Ascending aorta (tissue), 2 donors: ENCODE data around the gene GFPT1. TPM values are rescaled to one million over a fixed set of nuclear protein-coding genes. Genes with fewer than 3 reads are reported as not detected.
"Not testable (repeated sequence)": the region's sequence is repeated elsewhere in the genome, so short reads cannot be mapped to it uniquely, and the experiment has no call there.

Experiments
- DNase-seq, 2 donors: peaks; one replicate each; pipeline ENCODE4 v3.0.0-alpha.2; 2019; ENCODE audit warnings: low spot score in 2 of 2
- H3K27ac ChIP-seq, 2 donors: fragments of 200-600 bp; sonication (generic); one replicate each; pipeline ENCODE4 v1.5.1; 2016 to 2017; ENCODE audit warnings: mild to moderate bottlenecking in 1 of 2
- H3K27me3 ChIP-seq: fragments of 200-600 bp; sonication (generic); one replicate; pipeline ENCODE4 v1.5.1; 2017
- H3K36me3 ChIP-seq, 2 donors: fragments of 200-600 bp; sonication (generic); one replicate each; pipeline ENCODE4 v1.5.1; 2016
- H3K4me1 ChIP-seq, 2 donors: fragments of 200-600 bp; sonication (generic); one replicate each; pipeline ENCODE4 v1.5.1; 2016 to 2017; ENCODE audit warnings: mild to moderate bottlenecking in 1 of 2
- H3K4me3 ChIP-seq, 2 donors: fragments of 200-600 bp; sonication (generic); one replicate each; pipeline ENCODE4 v1.5.1; 2016 to 2017; ENCODE audit warnings: mild to moderate bottlenecking in 1 of 2
- H3K9me3 ChIP-seq, 2 donors: fragments of 200-600 bp; sonication (generic); one replicate each; pipeline ENCODE4 v1.5.1; 2016
- intact Hi-C: fragments of 100-400 bp; cut with DNase I; formaldehyde crosslinking; loops from one replicate; pipeline ENCODE4 v1.15.1; 2023
- total RNA-seq: library from RNA; depleted of rRNA; stranded (reverse); fragments of >200 nt; gene quantifications from one replicate; pipeline ENCODE4 v1.1.0, GENCODE V29; 2016
- TF ChIP-seq, protein P1 (sequence below), 3 experiments: fragments of 200-600 bp in 2 of 3; fragments of 450-650 bp in 1 of 3; sonication (generic) in 2 of 3; IDR thresholded peaks; one replicate each; pipeline ENCODE4 v1.5.1; 2016 to 2019; ENCODE audit warnings: antibody characterized with exemption in 3 of 3, mild to moderate bottlenecking in 1 of 3, moderate library complexity in 1 of 3

GFPT1 gene
- total RNA-seq, 1 donor from 2014 or later: 25.7 TPM

DNA sequence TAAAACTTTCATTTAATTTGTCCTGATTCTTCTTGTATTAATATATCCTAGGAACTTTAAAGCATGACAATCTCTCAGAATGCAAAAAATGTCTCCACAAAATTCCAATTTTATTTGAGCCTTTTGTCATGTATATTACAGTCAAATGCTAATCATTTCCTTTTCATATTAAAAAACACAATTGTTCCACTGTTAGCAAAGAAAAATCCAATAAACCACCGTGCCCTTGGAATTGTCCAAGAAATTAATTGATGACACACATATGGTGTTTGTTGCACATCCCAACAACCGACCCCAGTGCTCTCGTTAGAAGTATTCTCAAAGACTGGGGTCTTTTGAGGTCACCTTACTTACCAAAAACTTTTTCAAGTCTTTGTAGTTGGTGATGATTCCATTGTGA lies 28.1 kb downstream of the GFPT1 start:
- no peak overlapping the region for H3K4me3 ChIP-seq
- H3K27ac ChIP-seq: no peak overlapping the region
- no peaks in the 10 kb centered on the region for H3K27me3 ChIP-seq
- DNase-seq: no peak
- TF ChIP-seq, protein P1, sequence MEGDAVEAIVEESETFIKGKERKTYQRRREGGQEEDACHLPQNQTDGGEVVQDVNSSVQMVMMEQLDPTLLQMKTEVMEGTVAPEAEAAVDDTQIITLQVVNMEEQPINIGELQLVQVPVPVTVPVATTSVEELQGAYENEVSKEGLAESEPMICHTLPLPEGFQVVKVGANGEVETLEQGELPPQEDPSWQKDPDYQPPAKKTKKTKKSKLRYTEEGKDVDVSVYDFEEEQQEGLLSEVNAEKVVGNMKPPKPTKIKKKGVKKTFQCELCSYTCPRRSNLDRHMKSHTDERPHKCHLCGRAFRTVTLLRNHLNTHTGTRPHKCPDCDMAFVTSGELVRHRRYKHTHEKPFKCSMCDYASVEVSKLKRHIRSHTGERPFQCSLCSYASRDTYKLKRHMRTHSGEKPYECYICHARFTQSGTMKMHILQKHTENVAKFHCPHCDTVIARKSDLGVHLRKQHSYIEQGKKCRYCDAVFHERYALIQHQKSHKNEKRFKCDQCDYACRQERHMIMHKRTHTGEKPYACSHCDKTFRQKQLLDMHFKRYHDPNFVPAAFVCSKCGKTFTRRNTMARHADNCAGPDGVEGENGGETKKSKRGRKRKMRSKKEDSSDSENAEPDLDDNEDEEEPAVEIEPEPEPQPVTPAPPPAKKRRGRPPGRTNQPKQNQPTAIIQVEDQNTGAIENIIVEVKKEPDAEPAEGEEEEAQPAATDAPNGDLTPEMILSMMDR (IDR thresholded peaks at IDR 0.05): no peak
- peaks cover 85 to 93% of the 10 kb centered on the region in 2 donors for H3K36me3 ChIP-seq
- H3K4me1 ChIP-seq: no peaks in the 10 kb centered on the region
- intact Hi-C loops: no loop called here
- H3K9me3 ChIP-seq: no peaks in the 10 kb centered on the region

- no peak overlapping the region for H3K4me3 ChIP-seq
- intact Hi-C loops: no loop called here
- no peaks in the 10 kb centered on the region for H3K27me3 ChIP-seq
- no peak overlapping the region for H3K27ac ChIP-seq
- peaks cover 68 to 80% of the 10 kb centered on the region in 2 donors for H3K36me3 ChIP-seq
- TF ChIP-seq, protein P1 (IDR thresholded peaks at IDR 0.05): no peak
- no peaks in the 10 kb centered on the region for H3K9me3 ChIP-seq
- DNase-seq: no peak
- no peaks in the 10 kb centered on the region for H3K4me1 ChIP-seq
Measured at GRCh38 chr2:69356471-69356870, 30.6 kb downstream of the GFPT1 start.

- H3K4me1 ChIP-seq, H3K9me3 ChIP-seq, intact Hi-C loops, H3K27ac ChIP-seq, H3K4me3 ChIP-seq, DNase-seq, H3K27me3 ChIP-seq: not testable (repeated sequence)
- H3K36me3 ChIP-seq: peaks cover 58 to 73% of the 10 kb centered on the region in 2 donors
Measured at GRCh38 chr2:69354976-69355375, 32.1 kb downstream of the GFPT1 start.

DNA sequence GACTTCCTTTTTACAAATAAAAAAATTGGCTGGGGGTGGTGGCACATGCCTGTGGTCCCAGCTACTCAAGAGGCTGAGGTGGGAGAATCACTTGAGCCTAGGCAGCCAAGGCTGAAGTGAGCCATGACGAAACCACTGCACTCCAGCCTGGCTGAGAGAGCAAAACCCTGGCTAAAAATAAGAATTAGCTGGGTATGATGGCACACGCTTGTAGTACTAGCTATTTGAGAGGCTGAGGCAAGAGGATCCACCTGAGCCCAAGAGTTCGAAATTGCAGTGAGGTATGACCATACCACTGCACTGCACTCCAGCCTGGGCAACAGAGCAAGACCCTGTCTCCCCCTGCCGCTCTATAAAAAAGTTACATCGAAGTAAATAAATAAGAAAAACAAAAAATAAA lies 33.7 kb downstream of the GFPT1 start:
- intact Hi-C loops: no loop called here
- Histone ChIP-seq H3K4me1 (no peaks in the 10 kb centered on the region), H3K9me3 (no peaks in the 10 kb centered on the region), H3K27me3 (no peaks in the 10 kb centered on the region), H3K27ac (peak overlapping the region in 1 of 2 donors; percentile 0), H3K36me3 (peaks cover 59 to 73% of the 10 kb centered on the region in 2 donors), H3K4me3 (no peak overlapping the region)
- DNase-seq: no peak
- TF ChIP-seq, protein P1 (IDR thresholded peaks at IDR 0.05): no peak

GRCh38 chr2:69348781-69349180 lies 38.2 kb downstream of the GFPT1 start:
- TF ChIP-seq, protein P1 (IDR thresholded peaks at IDR 0.05): no peak
- Histone ChIP-seq H3K9me3 (no peaks in the 10 kb centered on the region), H3K4me1 (no peaks in the 10 kb centered on the region), H3K4me3 (no peak overlapping the region), H3K27ac (no peak overlapping the region), H3K36me3 (peaks cover 68 to 76% of the 10 kb centered on the region in 2 donors), H3K27me3 (no peaks in the 10 kb centered on the region)
- intact Hi-C loops: no loop called here
- DNase-seq: no peak

GRCh38 chr2:69345434-69345833 lies 41.6 kb downstream of the GFPT1 start:
- Histone ChIP-seq H3K36me3 (peaks cover 83 to 96% of the 10 kb centered on the region in 2 donors), H3K27ac (no peak overlapping the region), H3K4me1 (peaks cover 0 to 2% of the 10 kb centered on the region in 2 donors), H3K4me3 (no peak overlapping the region), H3K27me3 (no peaks in the 10 kb centered on the region), H3K9me3 (no peaks in the 10 kb centered on the region)
- no peak for DNase-seq
- TF ChIP-seq, protein P1 (IDR thresholded peaks at IDR 0.05): no peak
- intact Hi-C loops: no loop called here
